Smooth muscle cell (in vitro differentiated cells): ENCODE data around the gene PRTG. TPM values are rescaled to one million over a fixed set of nuclear protein-coding genes. Genes with fewer than 3 reads are reported as not detected.
A peak's percentile ranks its signal among the peaks of the same experiment; 100 is the strongest.

Experiments used
- DNase-seq: peaks from one replicate; lab custom pipeline; 2025; ENCODE audit not compliant: unreplicated experiment; lab: John Stamatoyannopoulos, UW
- H2AFZ ChIP-seq: fragments of 200-600 bp; sonication (generic); 2 replicates; pipeline ENCODE4 v1.6.0; 2016; ENCODE audit warnings: antibody characterized with exemption, low read depth, mild to moderate bottlenecking
- H3F3A ChIP-seq: fragments of 200-600 bp; sonication (generic); 2 replicates; pipeline ENCODE4 v1.6.0; 2017; ENCODE audit warnings: antibody characterized with exemption, low read depth
- H3K27ac ChIP-seq: fragments of 200-600 bp; sonication (generic); 2 replicates; pipeline ENCODE4 v1.5.1; 2016; ENCODE audit warnings: low read depth, mild to moderate bottlenecking
- H3K27me3 ChIP-seq: fragments of 200-600 bp; sonication (generic); 2 replicates; pipeline ENCODE4 v1.6.1; 2016; ENCODE audit warnings: low read depth, mild to moderate bottlenecking
- H3K36me3 ChIP-seq: fragments of 200-600 bp; sonication (generic); 2 replicates; pipeline ENCODE4 v1.5.1; 2016; ENCODE audit warnings: low read depth
- H3K4me1 ChIP-seq: fragments of 200-600 bp; sonication (generic); 2 replicates; pipeline ENCODE4 v1.5.1; 2016; ENCODE audit warnings: low read depth
- H3K4me2 ChIP-seq: fragments of 200-600 bp; sonication (generic); 2 replicates; pipeline ENCODE4 v1.6.0; 2016; ENCODE audit warnings: mild to moderate bottlenecking
- H3K4me3 ChIP-seq: fragments of 200-600 bp; sonication (generic); 2 replicates; pipeline ENCODE4 v1.5.1; 2016; ENCODE audit warnings: mild to moderate bottlenecking
- H3K79me2 ChIP-seq: fragments of 200-600 bp; sonication (generic); 2 replicates; pipeline ENCODE4 v1.6.0; 2016; ENCODE audit warnings: low read depth, mild to moderate bottlenecking
- H3K9ac ChIP-seq: fragments of 200-600 bp; sonication (generic); 2 replicates; pipeline ENCODE4 v1.6.0; 2016; ENCODE audit warnings: low read depth
- H3K9me3 ChIP-seq: fragments of 200-600 bp; sonication (generic); replicated peaks from 2 replicates; pipeline ENCODE4 v1.5.1; 2016; ENCODE audit warnings: low read depth
- H4K20me1 ChIP-seq: fragments of 200-600 bp; sonication (generic); 2 replicates; pipeline ENCODE4 v1.6.0; 2016; ENCODE audit warnings: low read depth
- WGBS: methylation state at CpG from one replicate; pipeline ENCODE4 v1.1.7; 2016; ENCODE audit warnings: low lambda C conversion rate; 5-methylcytosine and 5-hydroxymethylcytosine counted together
- polyA plus RNA-seq: library from polyadenylated mRNA; unstranded; fragments of >200 nt; fragmentation: Nextera tagmentation; extraction: Ambion mirVana; gene quantifications from 2 replicates; pipeline ENCODE4 v1.2.1, GENCODE V29; 2016
- total RNA-seq: library from RNA; depleted of rRNA; stranded (reverse); fragments of >200 nt; gene quantifications from 2 replicates; pipeline ENCODE4 v1.2.3, GENCODE V29; 2014
- TF ChIP-seq, protein P1 (sequence below): fragments of 200-600 bp; sonication (generic); IDR thresholded peaks from 2 replicates; pipeline ENCODE4 v1.5.1; 2017; ENCODE audit warnings: borderline replicate concordance, mild to moderate bottlenecking, antibody characterized with exemption; ENCODE audit not compliant: insufficient read depth, poor library complexity, severe bottlenecking

Gene PRTG
- total RNA-seq (7.9 and 17.2 TPM in 2 replicates), polyA plus RNA-seq (2.4 and 5.6 TPM in 2 replicates)

DNA sequence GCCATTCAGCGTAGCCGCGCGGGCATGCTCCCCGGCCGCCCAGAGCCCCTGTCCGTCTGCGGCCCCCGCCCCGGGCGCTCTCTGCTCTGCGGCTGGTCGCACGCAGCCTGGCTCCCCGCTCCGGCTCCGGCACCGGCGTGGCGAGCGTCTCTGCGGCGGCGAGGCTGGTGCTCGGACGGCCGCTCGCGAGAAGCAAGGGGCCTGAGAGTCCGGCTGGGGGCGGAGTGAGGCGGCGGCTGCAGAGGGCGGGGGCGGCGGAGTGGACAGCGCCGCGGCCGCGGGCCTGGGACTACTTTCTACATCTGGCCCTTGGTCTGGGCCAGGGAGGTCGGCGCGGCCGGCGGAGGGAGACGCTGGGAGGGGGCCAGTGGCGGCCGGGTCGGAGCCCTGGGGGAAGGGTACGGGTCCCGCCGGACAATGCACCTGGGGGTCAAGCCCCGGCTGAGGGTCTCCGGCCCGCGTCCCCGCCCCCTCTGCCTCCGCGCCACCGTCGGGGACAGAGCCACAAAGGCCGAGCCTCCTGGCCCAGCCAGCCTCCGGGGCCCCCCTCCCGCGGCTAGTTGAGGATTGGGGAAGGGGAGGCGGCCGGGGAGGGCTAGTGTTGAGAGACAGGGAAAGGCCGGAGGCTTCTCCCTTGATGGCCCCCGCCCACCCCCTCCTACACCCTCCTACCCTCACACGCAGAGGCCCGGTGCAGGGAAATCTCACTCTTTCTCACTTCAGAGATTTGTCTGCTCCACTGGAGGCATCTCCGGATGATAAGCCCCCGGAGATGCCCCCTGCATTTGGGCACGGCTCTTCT is at the start of gene PRTG:
Gene PRTG (minus strand): TSS at position 226 of the 802 bp plus-strand sequence. CDS start 221 bp downstream, at position 5.
- peak within 1 kb of the TSS; percentile 93 for H3K4me3 ChIP-seq
- peaks cover 23% of the 10 kb centered on the region for H3K79me2 ChIP-seq
- H4K20me1 ChIP-seq, result no peaks in the 10 kb centered on the region
- H3K9me3 ChIP-seq, result no peaks in the 10 kb centered on the region
- no peak within 1 kb of the TSS for H3K27ac ChIP-seq
- H3K36me3 ChIP-seq, result no peaks in the 10 kb centered on the region
- H3K4me1 ChIP-seq, result peaks cover 34% of the 10 kb centered on the region
- TF ChIP-seq, protein P1, sequence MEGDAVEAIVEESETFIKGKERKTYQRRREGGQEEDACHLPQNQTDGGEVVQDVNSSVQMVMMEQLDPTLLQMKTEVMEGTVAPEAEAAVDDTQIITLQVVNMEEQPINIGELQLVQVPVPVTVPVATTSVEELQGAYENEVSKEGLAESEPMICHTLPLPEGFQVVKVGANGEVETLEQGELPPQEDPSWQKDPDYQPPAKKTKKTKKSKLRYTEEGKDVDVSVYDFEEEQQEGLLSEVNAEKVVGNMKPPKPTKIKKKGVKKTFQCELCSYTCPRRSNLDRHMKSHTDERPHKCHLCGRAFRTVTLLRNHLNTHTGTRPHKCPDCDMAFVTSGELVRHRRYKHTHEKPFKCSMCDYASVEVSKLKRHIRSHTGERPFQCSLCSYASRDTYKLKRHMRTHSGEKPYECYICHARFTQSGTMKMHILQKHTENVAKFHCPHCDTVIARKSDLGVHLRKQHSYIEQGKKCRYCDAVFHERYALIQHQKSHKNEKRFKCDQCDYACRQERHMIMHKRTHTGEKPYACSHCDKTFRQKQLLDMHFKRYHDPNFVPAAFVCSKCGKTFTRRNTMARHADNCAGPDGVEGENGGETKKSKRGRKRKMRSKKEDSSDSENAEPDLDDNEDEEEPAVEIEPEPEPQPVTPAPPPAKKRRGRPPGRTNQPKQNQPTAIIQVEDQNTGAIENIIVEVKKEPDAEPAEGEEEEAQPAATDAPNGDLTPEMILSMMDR, result no peak
- H2AFZ ChIP-seq, result peak within 1 kb of the TSS; percentile 96
- DNase-seq, result peak; percentile 22
- H3K9ac ChIP-seq, result peak within 1 kb of the TSS; percentile 16
- WGBS, result under 1% methylated on average over 43 of the region's 75 CpGs
- peak within 1 kb of the TSS; percentile 99 for H3K4me2 ChIP-seq
- peaks cover 20% of the 10 kb centered on the region for H3F3A ChIP-seq
- no peaks in the 10 kb centered on the region for H3K27me3 ChIP-seq

GRCh38 chr15:55791551-55792400 is 48.8 kb upstream of the PRTG start:
- TF ChIP-seq, protein P1, result no peak
- Histone ChIP-seq H3K27me3 (no peaks in the 10 kb centered on the region), H3K4me3 (no peak overlapping the region), H3K9ac (no peak overlapping the region), H3K36me3 (no peaks in the 10 kb centered on the region), H3K4me1 (peaks cover 12% of the 10 kb centered on the region), H2AFZ (no peak overlapping the region), H3K4me2 (peak overlapping the region; percentile 54), H3K79me2 (no peaks in the 10 kb centered on the region), H4K20me1 (no peaks in the 10 kb centered on the region), H3K9me3 (no peaks in the 10 kb centered on the region), H3K27ac (peak overlapping the region; percentile 48), H3F3A (peaks cover 4% of the 10 kb centered on the region)
- DNase-seq, result no peak
- 65% methylated on average over 3 of the region's 3 CpGs for WGBS

GRCh38 chr15:55789066-55789660 is 46.2 kb upstream of the PRTG start:
- H3K9me3 ChIP-seq, result no peaks in the 10 kb centered on the region
- no peaks in the 10 kb centered on the region for H4K20me1 ChIP-seq
- DNase-seq, result no peak
- peaks cover 26% of the 10 kb centered on the region for H3K4me1 ChIP-seq
- no peak overlapping the region for H2AFZ ChIP-seq
- H3K9ac ChIP-seq, result no peak overlapping the region
- no peaks in the 10 kb centered on the region for H3K79me2 ChIP-seq
- no peaks in the 10 kb centered on the region for H3K27me3 ChIP-seq
- WGBS, result 89% methylated on average over 8 of the region's 8 CpGs
- no peak overlapping the region for H3K4me3 ChIP-seq
- H3K4me2 ChIP-seq, result no peak overlapping the region
- no peaks in the 10 kb centered on the region for H3K36me3 ChIP-seq
- H3K27ac ChIP-seq, result no peak overlapping the region
- TF ChIP-seq, protein P1, result peak; percentile 50
- H3F3A ChIP-seq, result peaks cover 5% of the 10 kb centered on the region
